ENCODE measurements around the gene BCAS3. TPM values are rescaled to one million over a fixed set of nuclear protein-coding genes. Genes with fewer than 3 reads are reported as not detected.

BCAS3 gene
- polyA plus RNA-seq, 1 donor from 2014 or later, result 21.6 TPM

DNA sequence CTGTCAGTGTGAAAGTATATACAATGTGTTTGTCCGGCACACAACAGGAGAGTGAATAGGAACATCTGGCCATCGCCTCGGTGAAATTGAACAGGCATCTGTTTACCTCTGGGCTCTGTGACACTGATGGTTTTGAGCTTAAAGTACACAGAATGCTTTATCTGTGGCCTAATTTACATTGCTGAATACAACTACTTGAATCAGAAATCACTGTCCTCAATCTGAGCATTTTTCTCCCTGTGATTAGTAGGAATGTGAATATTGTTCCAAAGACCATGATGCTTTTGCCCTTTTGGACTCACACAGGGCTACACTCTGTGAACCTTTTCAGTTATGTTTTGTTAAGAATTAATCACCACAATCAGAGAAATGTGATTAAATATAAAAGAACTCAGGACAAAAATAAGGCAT lies 399.0 kb downstream of the BCAS3 start:
- H3K27me3 ChIP-seq (ENCODE audit: insufficient read depth, low read depth, low read length), result no peaks in the 10 kb centered on the region
- H3K4me2 ChIP-seq (ENCODE audit: low read length), result no peak overlapping the region
- TF ChIP-seq EP300 (conservative IDR thresholded peaks at IDR 0.05; ENCODE audit: poor library complexity, severe bottlenecking), result no peak
- TF ChIP-seq EZH2 (IDR thresholded peaks at IDR 0.05; ENCODE audit: borderline replicate concordance, insufficient read depth, low read length, poor library complexity, severe bottlenecking), result no peak
- no peak for TF ChIP-seq MXI1 (conservative IDR thresholded peaks at IDR 0.05; ENCODE audit: poor library complexity, severe bottlenecking)
- TF ChIP-seq POLR2AphosphoS5 (IDR thresholded peaks at IDR 0.05), result no peak
- TF ChIP-seq TAF1 (IDR thresholded peaks at IDR 0.05; ENCODE audit: low read depth), result no peak
- TF ChIP-seq, protein P1, sequence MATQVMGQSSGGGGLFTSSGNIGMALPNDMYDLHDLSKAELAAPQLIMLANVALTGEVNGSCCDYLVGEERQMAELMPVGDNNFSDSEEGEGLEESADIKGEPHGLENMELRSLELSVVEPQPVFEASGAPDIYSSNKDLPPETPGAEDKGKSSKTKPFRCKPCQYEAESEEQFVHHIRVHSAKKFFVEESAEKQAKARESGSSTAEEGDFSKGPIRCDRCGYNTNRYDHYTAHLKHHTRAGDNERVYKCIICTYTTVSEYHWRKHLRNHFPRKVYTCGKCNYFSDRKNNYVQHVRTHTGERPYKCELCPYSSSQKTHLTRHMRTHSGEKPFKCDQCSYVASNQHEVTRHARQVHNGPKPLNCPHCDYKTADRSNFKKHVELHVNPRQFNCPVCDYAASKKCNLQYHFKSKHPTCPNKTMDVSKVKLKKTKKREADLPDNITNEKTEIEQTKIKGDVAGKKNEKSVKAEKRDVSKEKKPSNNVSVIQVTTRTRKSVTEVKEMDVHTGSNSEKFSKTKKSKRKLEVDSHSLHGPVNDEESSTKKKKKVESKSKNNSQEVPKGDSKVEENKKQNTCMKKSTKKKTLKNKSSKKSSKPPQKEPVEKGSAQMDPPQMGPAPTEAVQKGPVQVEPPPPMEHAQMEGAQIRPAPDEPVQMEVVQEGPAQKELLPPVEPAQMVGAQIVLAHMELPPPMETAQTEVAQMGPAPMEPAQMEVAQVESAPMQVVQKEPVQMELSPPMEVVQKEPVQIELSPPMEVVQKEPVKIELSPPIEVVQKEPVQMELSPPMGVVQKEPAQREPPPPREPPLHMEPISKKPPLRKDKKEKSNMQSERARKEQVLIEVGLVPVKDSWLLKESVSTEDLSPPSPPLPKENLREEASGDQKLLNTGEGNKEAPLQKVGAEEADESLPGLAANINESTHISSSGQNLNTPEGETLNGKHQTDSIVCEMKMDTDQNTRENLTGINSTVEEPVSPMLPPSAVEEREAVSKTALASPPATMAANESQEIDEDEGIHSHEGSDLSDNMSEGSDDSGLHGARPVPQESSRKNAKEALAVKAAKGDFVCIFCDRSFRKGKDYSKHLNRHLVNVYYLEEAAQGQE (IDR thresholded peaks at IDR 0.05; ENCODE audit: borderline replicate concordance), result no peak
- TF ChIP-seq RAD21 (conservative IDR thresholded peaks at IDR 0.05), result no peak
- no peak for TF ChIP-seq SMC3 (conservative IDR thresholded peaks at IDR 0.05; ENCODE audit: poor library complexity)
- TF ChIP-seq CTCF (IDR thresholded peaks at IDR 0.05; ENCODE audit: poor library complexity, severe bottlenecking), result no peak
- no peak overlapping the region for H2AFZ ChIP-seq (ENCODE audit: low read depth, low read length)
- no peak overlapping the region for H3K27ac ChIP-seq (ENCODE audit: low read length)
- no peaks in the 10 kb centered on the region for H3K36me3 ChIP-seq (ENCODE audit: insufficient read depth, low read length)
- H4K20me1 ChIP-seq (ENCODE audit: insufficient read depth), result no peaks in the 10 kb centered on the region
- H3K9me2 ChIP-seq (ENCODE audit: insufficient read depth, low read length), result no peaks in the 10 kb centered on the region
- no peaks in the 10 kb centered on the region for H3K9me3 ChIP-seq (ENCODE audit: low read length)
- no peak overlapping the region for H3K4me3 ChIP-seq (ENCODE audit: low read length)
- H3K79me2 ChIP-seq (replicated peaks; ENCODE audit: insufficient read depth, low read length), result no peaks in the 10 kb centered on the region
- no peak overlapping the region for H3K9ac ChIP-seq (ENCODE audit: low read length)
- no peaks in the 10 kb centered on the region for H3F3A ChIP-seq (ENCODE audit: insufficient read depth, low read length, poor library complexity, severe bottlenecking)

- Histone ChIP-seq H3K9me3 (ENCODE audit: low read length) (no peaks in the 10 kb centered on the region), H3K9me2 (ENCODE audit: insufficient read depth, low read length) (no peaks in the 10 kb centered on the region), H3K36me3 (ENCODE audit: insufficient read depth, low read length) (no peaks in the 10 kb centered on the region), H3K9ac (ENCODE audit: low read length) (no peak overlapping the region), H3K4me2 (ENCODE audit: low read length) (no peak overlapping the region), H3K27ac (ENCODE audit: low read length) (no peak overlapping the region), H3K79me2 (replicated peaks; ENCODE audit: insufficient read depth, low read length) (no peaks in the 10 kb centered on the region), H4K20me1 (ENCODE audit: insufficient read depth) (no peaks in the 10 kb centered on the region), H2AFZ (ENCODE audit: low read depth, low read length) (no peak overlapping the region), H3K4me3 (ENCODE audit: low read length) (no peak overlapping the region), H3K27me3 (ENCODE audit: insufficient read depth, low read depth, low read length) (no peaks in the 10 kb centered on the region), H3F3A (ENCODE audit: insufficient read depth, low read length, poor library complexity, severe bottlenecking) (no peaks in the 10 kb centered on the region)
- TF ChIP-seq TAF1 (IDR thresholded peaks at IDR 0.05; ENCODE audit: low read depth), result no peak
- TF ChIP-seq POLR2AphosphoS5 (IDR thresholded peaks at IDR 0.05), result no peak
- no peak for TF ChIP-seq EZH2 (IDR thresholded peaks at IDR 0.05; ENCODE audit: borderline replicate concordance, insufficient read depth, low read length, poor library complexity, severe bottlenecking)
- no peak for TF ChIP-seq CTCF (IDR thresholded peaks at IDR 0.05; ENCODE audit: poor library complexity, severe bottlenecking)
- TF ChIP-seq RAD21 (conservative IDR thresholded peaks at IDR 0.05), result no peak
These were observed 404.3 kb downstream of the BCAS3 start for GRCh38 chr17:61081959-61082358.
